ENCODE data around the gene SGIP1.
"Not testable (repeated sequence)": the region's sequence is repeated elsewhere in the genome, so short reads cannot be mapped to it uniquely, and the experiment has no call there.

SGIP1 gene

GRCh38 chr1:66553846-66554245 lies 19.9 kb downstream of the SGIP1 start:
- DNase-seq (ENCODE audit: low read depth) = no peak

GRCh38 chr1:66556161-66556611 lies 22.2 kb downstream of the SGIP1 start:
- no peak for DNase-seq (ENCODE audit: low read depth)

GRCh38 chr1:66557157-66557556 lies 23.2 kb downstream of the SGIP1 start:
- no peak for DNase-seq (ENCODE audit: low read depth)

- no peak for DNase-seq (ENCODE audit: low read depth)
Observed at GRCh38 chr1:66559517-66559916, 25.6 kb downstream of the SGIP1 start.

GRCh38 chr1:66562561-66562960 lies 28.6 kb downstream of the SGIP1 start:
- DNase-seq (ENCODE audit: low read depth) = no peak

GRCh38 chr1:66563094-66563800 lies 29.3 kb downstream of the SGIP1 start:
- no peak for DNase-seq (ENCODE audit: low read depth)

- no peak for DNase-seq (ENCODE audit: low read depth)
Observed at GRCh38 chr1:66563941-66564630, 30.1 kb downstream of the SGIP1 start.

- DNase-seq (ENCODE audit: low read depth) = no peak
Observed at GRCh38 chr1:66570196-66570595, 36.2 kb downstream of the SGIP1 start.

GRCh38 chr1:66571789-66572188 lies 37.8 kb downstream of the SGIP1 start:
- no peak for DNase-seq (ENCODE audit: low read depth)

- no peak for DNase-seq (ENCODE audit: low read depth)
Observed at GRCh38 chr1:66575739-66576138, 41.8 kb downstream of the SGIP1 start.

- no peak for DNase-seq (ENCODE audit: low read depth)
Observed at GRCh38 chr1:66576645-66577044, 42.7 kb downstream of the SGIP1 start.

- no peak for DNase-seq (ENCODE audit: low read depth)
Observed at GRCh38 chr1:66578841-66579240, 44.9 kb downstream of the SGIP1 start.

GRCh38 chr1:66580081-66580480 lies 46.1 kb downstream of the SGIP1 start:
- no peak for DNase-seq (ENCODE audit: low read depth)

GRCh38 chr1:66583021-66583420 lies 49.1 kb downstream of the SGIP1 start:
- no peak for DNase-seq (ENCODE audit: low read depth)

- DNase-seq (ENCODE audit: low read depth) = no peak
Observed at GRCh38 chr1:66585002-66585401, 51.0 kb downstream of the SGIP1 start.

GRCh38 chr1:66589326-66589725 lies 55.4 kb downstream of the SGIP1 start:
- DNase-seq (ENCODE audit: low read depth) = no peak

- DNase-seq (ENCODE audit: low read depth) = not testable (repeated sequence)
Observed at GRCh38 chr1:66592106-66592507, 58.2 kb downstream of the SGIP1 start.

- no peak for DNase-seq (ENCODE audit: low read depth)
Observed at GRCh38 chr1:66596191-66596590, 62.2 kb downstream of the SGIP1 start.

GRCh38 chr1:66597500-66597899 lies 63.5 kb downstream of the SGIP1 start:
- DNase-seq (ENCODE audit: low read depth) = no peak

GRCh38 chr1:66598670-66599069 lies 64.7 kb downstream of the SGIP1 start:
- DNase-seq (ENCODE audit: low read depth) = no peak

- no peak for DNase-seq (ENCODE audit: low read depth)
Observed at GRCh38 chr1:66599346-66599745, 65.4 kb downstream of the SGIP1 start.

- DNase-seq (ENCODE audit: low read depth) = no peak
Observed at GRCh38 chr1:66599899-66600737, 66.2 kb downstream of the SGIP1 start.
